ENCODE results near the gene KSR2. TPM values are rescaled to one million over a fixed set of nuclear protein-coding genes. Genes with fewer than 3 reads are reported as not detected.

KSR2 gene
- total RNA-seq, 1 experiment from 2014 or later, result 0.15 TPM

DNA sequence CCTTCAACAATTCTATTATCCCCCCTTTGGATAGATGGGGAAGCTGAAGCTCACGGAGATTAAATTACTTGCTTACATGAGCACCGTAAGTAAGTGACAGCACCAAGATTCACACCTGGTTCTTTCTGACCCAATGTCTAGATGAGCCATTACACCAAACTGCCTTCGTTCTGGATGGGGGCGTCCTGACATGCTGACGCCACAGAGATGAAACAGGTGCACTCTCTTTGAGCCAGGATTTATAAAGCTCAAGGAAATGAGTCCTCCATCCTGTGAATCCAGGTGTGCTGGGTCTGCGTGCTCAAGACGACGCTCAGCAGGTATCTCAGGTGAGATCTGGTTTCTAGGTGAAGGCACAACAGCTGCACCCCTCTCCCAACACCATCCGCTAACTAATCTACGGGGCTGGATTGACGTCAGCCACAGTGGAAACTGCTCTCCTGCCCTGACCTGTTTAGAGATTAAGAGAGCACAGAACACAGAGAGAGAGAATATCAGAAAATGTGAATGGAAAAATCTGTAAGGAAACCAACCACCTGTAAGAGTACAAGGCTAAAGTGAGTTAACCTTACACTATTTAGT is 61.6 kb downstream of the KSR2 start:
- DNase-seq (ENCODE audit: low read depth, low spot score) (no peak), ATAC-seq (no peak)
- no peaks in the 10 kb centered on the region for H3K9me3 ChIP-seq (ENCODE audit: control insufficient read depth, insufficient read depth, low read depth, low read length)
- ChIA-PET CTCF (no interaction called here), POLR2A (interaction anchor here (0.6 kb wide), 1 partner anchor 64 kb away, joined by 6 read pairs; no protein-coding TSS in a partner anchor)
- H3K27me3 ChIP-seq (ENCODE audit: control insufficient read depth, insufficient read depth, low read length), result no peaks in the 10 kb centered on the region
- no peaks in the 10 kb centered on the region for H3K4me1 ChIP-seq (ENCODE audit: control insufficient read depth, insufficient read depth, low read length)
- intact Hi-C loops (cut with micrococcal nuclease; ENCODE audit: unreplicated experiment) (no loop called here), in situ Hi-C loops (cut with HindIII; ENCODE audit: low pct_unique_long_range_greater_than_20kb, low sequenced_read_pairs) (no loop called here)
- H3K4me3 ChIP-seq (ENCODE audit: low read depth in 2 of 2, low read length in 2 of 2), result no peak overlapping the region
- TF ChIP-seq, protein P1, sequence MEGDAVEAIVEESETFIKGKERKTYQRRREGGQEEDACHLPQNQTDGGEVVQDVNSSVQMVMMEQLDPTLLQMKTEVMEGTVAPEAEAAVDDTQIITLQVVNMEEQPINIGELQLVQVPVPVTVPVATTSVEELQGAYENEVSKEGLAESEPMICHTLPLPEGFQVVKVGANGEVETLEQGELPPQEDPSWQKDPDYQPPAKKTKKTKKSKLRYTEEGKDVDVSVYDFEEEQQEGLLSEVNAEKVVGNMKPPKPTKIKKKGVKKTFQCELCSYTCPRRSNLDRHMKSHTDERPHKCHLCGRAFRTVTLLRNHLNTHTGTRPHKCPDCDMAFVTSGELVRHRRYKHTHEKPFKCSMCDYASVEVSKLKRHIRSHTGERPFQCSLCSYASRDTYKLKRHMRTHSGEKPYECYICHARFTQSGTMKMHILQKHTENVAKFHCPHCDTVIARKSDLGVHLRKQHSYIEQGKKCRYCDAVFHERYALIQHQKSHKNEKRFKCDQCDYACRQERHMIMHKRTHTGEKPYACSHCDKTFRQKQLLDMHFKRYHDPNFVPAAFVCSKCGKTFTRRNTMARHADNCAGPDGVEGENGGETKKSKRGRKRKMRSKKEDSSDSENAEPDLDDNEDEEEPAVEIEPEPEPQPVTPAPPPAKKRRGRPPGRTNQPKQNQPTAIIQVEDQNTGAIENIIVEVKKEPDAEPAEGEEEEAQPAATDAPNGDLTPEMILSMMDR (IDR thresholded peaks at IDR 0.05), result 0 out of 2 replicates have a peak, but pooled peaks have one; percentile 12
- no peak for TF ChIP-seq TCF7L2 (IDR thresholded peaks at IDR 0.05; ENCODE audit: low read depth, low read length)
- H3K27ac ChIP-seq (ENCODE audit: low read length), result no peak overlapping the region
- no peaks in the 10 kb centered on the region for H3K36me3 ChIP-seq (ENCODE audit: control insufficient read depth, insufficient read depth, low read length)
- no TSS peak for BruUV-seq (replicated peaks)

DNA sequence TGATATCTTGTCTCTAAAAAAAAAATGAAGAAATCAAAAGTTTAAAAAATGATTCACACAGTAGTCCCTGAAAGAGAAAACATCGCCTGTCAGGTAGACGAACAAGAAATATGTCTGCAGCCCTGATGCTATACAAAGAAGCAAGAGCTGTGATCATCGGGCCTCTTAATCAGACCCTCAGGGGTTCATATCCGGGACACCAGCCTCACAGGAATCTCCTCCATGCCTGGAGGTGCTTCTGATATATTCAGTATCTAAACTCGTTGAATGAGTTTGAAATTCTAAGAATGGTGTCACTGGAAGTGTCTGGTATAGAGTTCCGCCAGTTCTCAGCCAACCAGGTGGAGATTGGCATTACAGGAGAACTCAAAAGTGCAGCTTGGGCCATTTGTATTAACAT is 64.7 kb downstream of the KSR2 start:
- no peak for ATAC-seq
- no peaks in the 10 kb centered on the region for H3K27me3 ChIP-seq (ENCODE audit: control insufficient read depth, insufficient read depth, low read length)
- H3K4me1 ChIP-seq (ENCODE audit: control insufficient read depth, insufficient read depth, low read length), result no peaks in the 10 kb centered on the region
- TF ChIP-seq POLR2AphosphoS5 (IDR thresholded peaks at IDR 0.05; ENCODE audit: low read depth, low read length) (no peak), SIN3A (IDR thresholded peaks at IDR 0.05; ENCODE audit: borderline replicate concordance, insufficient read depth, low read depth, low read length) (no peak), TCF7L2 (IDR thresholded peaks at IDR 0.05; ENCODE audit: low read depth, low read length) (no peak)
- TF ChIP-seq, protein P2, sequence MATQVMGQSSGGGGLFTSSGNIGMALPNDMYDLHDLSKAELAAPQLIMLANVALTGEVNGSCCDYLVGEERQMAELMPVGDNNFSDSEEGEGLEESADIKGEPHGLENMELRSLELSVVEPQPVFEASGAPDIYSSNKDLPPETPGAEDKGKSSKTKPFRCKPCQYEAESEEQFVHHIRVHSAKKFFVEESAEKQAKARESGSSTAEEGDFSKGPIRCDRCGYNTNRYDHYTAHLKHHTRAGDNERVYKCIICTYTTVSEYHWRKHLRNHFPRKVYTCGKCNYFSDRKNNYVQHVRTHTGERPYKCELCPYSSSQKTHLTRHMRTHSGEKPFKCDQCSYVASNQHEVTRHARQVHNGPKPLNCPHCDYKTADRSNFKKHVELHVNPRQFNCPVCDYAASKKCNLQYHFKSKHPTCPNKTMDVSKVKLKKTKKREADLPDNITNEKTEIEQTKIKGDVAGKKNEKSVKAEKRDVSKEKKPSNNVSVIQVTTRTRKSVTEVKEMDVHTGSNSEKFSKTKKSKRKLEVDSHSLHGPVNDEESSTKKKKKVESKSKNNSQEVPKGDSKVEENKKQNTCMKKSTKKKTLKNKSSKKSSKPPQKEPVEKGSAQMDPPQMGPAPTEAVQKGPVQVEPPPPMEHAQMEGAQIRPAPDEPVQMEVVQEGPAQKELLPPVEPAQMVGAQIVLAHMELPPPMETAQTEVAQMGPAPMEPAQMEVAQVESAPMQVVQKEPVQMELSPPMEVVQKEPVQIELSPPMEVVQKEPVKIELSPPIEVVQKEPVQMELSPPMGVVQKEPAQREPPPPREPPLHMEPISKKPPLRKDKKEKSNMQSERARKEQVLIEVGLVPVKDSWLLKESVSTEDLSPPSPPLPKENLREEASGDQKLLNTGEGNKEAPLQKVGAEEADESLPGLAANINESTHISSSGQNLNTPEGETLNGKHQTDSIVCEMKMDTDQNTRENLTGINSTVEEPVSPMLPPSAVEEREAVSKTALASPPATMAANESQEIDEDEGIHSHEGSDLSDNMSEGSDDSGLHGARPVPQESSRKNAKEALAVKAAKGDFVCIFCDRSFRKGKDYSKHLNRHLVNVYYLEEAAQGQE (IDR thresholded peaks at IDR 0.05; ENCODE audit: insufficient read depth in 1 of 2, low read depth in 2 of 2, low read length in 1 of 2), result no peak
- TF ChIP-seq, protein P1 (IDR thresholded peaks at IDR 0.05), result no peak
- intact Hi-C loops (cut with micrococcal nuclease; ENCODE audit: unreplicated experiment) (no loop called here), in situ Hi-C loops (cut with HindIII; ENCODE audit: low pct_unique_long_range_greater_than_20kb, low sequenced_read_pairs) (no loop called here)
- no peak overlapping the region for H3K4me3 ChIP-seq (ENCODE audit: low read depth in 2 of 2, low read length in 2 of 2)
- CTCF ChIA-PET, result no interaction called here
- BruUV-seq (replicated peaks), result no TSS peak
- POLR2A ChIA-PET, result no interaction called here
- H3K27ac ChIP-seq (ENCODE audit: low read length), result no peak overlapping the region
- no peaks in the 10 kb centered on the region for H3K9me3 ChIP-seq (ENCODE audit: control insufficient read depth, insufficient read depth, low read depth, low read length)
- no peak for DNase-seq (ENCODE audit: low read depth, low spot score)
- H3K36me3 ChIP-seq (ENCODE audit: control insufficient read depth, insufficient read depth, low read length), result no peaks in the 10 kb centered on the region
